ENCODE measurements around the gene THADA.

THADA gene

GRCh38 chr2:43333101-43333655, 262.7 kb downstream of the THADA start:
- no peak overlapping the region for H3K9ac ChIP-seq (ENCODE audit: low read length)
- no peak overlapping the region for H3K4me3 ChIP-seq (ENCODE audit: low read depth, low read length)

GRCh38 chr2:43332653-43333052, 263.2 kb downstream of the THADA start:
- Histone ChIP-seq H3K9ac (ENCODE audit: low read length) (no peak overlapping the region), H3K27ac (ENCODE audit: low read depth, low read length) (no peak overlapping the region), H3K9me3 (ENCODE audit: control insufficient read depth, insufficient read depth, low read depth, low read length) (no peaks in the 10 kb centered on the region), H3K4me1 (ENCODE audit: control insufficient read depth, insufficient read depth, low read length) (peaks cover 15% of the 10 kb centered on the region; the same call in 1 of the 2 replicates), H3K27me3 (ENCODE audit: control insufficient read depth, insufficient read depth, low read length) (no peaks in the 10 kb centered on the region), H3K36me3 (ENCODE audit: control insufficient read depth, insufficient read depth, low read length) (no peaks in the 10 kb centered on the region), H3K4me3 (ENCODE audit: low read depth, low read length) (no peak overlapping the region)

More at GRCh38 chr2:43333101-43333655, 262.7 kb downstream of the THADA start:
- no peaks in the 10 kb centered on the region for H3K36me3 ChIP-seq (ENCODE audit: control insufficient read depth, insufficient read depth, low read length)
- H3K4me1 ChIP-seq (ENCODE audit: control insufficient read depth, insufficient read depth, low read length): peaks cover 15% of the 10 kb centered on the region; the same call in 1 of the 2 replicates
- no peak overlapping the region for H3K27ac ChIP-seq (ENCODE audit: low read depth, low read length)
- H3K27me3 ChIP-seq (ENCODE audit: control insufficient read depth, insufficient read depth, low read length): no peaks in the 10 kb centered on the region
- H3K9me3 ChIP-seq (ENCODE audit: control insufficient read depth, insufficient read depth, low read depth, low read length): no peaks in the 10 kb centered on the region

DNA sequence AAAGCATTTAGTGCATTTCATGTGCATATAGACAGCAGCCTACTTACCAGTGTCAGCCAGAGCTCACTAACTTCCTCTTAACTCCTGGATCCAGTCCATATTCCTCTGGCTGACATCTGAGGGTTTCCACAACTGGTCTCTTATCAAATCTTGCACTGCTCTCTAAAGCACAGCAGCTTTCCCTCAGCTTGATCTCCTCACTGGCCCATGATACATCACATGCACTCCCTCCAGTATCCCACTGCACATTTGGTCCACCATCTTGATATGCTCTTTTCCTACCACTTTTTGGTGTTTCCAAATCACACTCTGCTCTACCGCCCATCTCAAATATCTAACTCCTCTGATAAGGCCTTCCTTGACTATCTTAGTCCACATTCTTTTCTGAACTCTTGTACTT, 264.4 kb downstream of the THADA start:
- Histone ChIP-seq H3K9ac (ENCODE audit: low read length) (no peak overlapping the region), H3K36me3 (ENCODE audit: control insufficient read depth, insufficient read depth, low read length) (no peaks in the 10 kb centered on the region), H3K27ac (ENCODE audit: low read depth, low read length) (no peak overlapping the region), H3K27me3 (ENCODE audit: control insufficient read depth, insufficient read depth, low read length) (no peaks in the 10 kb centered on the region), H3K4me1 (ENCODE audit: control insufficient read depth, insufficient read depth, low read length) (peaks cover 15% of the 10 kb centered on the region; the same call in 1 of the 2 replicates), H3K4me3 (ENCODE audit: low read depth, low read length) (no peak overlapping the region), H3K9me3 (ENCODE audit: control insufficient read depth, insufficient read depth, low read depth, low read length) (no peaks in the 10 kb centered on the region)

DNA sequence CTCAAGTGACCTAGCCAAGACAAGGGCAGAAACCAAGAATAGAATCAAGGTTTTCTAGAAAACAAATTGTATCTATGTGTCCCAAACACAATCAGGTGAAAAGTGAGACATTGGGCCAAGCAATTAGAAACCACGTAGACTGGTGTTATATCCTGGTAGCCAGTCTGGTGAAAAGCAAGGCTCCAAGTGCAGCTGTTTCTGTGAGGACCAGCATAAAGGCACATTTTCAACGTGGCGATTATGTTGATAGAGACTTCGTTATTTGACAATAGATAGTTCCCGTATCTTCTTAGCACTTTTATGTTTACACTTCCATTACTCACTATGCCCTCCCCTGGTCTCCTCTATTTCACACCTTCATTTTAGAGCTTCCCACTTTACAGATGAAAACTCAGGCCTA, 266.2 kb downstream of the THADA start:
- no peaks in the 10 kb centered on the region for H3K9me3 ChIP-seq (ENCODE audit: control insufficient read depth, insufficient read depth, low read depth, low read length)
- H3K27ac ChIP-seq (ENCODE audit: low read depth, low read length): no peak overlapping the region
- no peak overlapping the region for H3K9ac ChIP-seq (ENCODE audit: low read length)
- H3K4me1 ChIP-seq (ENCODE audit: control insufficient read depth, insufficient read depth, low read length): peaks cover 15% of the 10 kb centered on the region; the same call in 1 of the 2 replicates
- H3K36me3 ChIP-seq (ENCODE audit: control insufficient read depth, insufficient read depth, low read length): no peaks in the 10 kb centered on the region
- no peaks in the 10 kb centered on the region for H3K27me3 ChIP-seq (ENCODE audit: control insufficient read depth, insufficient read depth, low read length)
- no peak overlapping the region for H3K4me3 ChIP-seq (ENCODE audit: low read depth, low read length)

DNA sequence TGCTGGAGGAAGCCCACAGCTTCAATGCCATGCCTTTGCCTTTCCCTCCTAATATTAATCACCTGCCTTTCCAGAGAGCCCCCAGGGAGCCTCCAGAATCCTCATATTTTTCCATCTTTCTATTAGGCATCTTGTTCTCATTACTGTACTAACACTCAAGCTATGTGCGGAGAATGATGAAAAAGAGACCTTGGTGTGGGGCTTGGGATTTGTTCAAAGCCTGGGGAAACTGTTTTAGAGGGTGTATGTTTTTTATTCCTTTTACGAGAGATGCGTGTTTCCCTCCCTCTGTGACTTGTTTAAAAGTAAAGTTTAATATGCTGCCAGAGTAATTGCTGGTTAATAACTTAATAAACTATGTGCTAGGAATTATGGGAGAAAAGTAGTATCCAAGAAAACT, 267.0 kb downstream of the THADA start:
- Histone ChIP-seq H3K4me3 (ENCODE audit: low read depth, low read length) (no peak overlapping the region), H3K9me3 (ENCODE audit: control insufficient read depth, insufficient read depth, low read depth, low read length) (no peaks in the 10 kb centered on the region), H3K9ac (ENCODE audit: low read length) (no peak overlapping the region), H3K4me1 (ENCODE audit: control insufficient read depth, insufficient read depth, low read length) (peaks cover 12% of the 10 kb centered on the region; the same call in 1 of the 2 replicates), H3K27ac (ENCODE audit: low read depth, low read length) (no peak overlapping the region), H3K36me3 (ENCODE audit: control insufficient read depth, insufficient read depth, low read length) (no peaks in the 10 kb centered on the region), H3K27me3 (ENCODE audit: control insufficient read depth, insufficient read depth, low read length) (no peaks in the 10 kb centered on the region)

DNA sequence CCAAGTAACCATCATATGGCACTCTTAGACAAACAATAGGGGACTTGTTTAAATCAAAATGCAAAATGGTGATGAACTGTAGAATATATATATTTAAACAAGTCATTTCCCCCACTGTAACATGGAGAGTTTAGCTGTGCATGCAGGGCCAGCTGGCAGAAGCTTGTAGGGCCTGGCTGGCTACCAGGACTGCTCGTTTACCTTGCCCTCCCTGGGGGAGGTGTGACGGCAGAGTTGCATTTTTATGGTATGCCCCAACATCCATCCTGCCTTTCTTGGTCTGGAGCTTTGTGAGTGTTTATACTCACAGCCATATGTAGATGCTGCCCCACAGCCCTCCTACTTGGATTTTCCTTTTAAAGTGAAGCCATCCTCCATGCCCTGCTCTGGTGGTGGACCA, 267.7 kb downstream of the THADA start:
- no peaks in the 10 kb centered on the region for H3K9me3 ChIP-seq (ENCODE audit: control insufficient read depth, insufficient read depth, low read depth, low read length)
- no peaks in the 10 kb centered on the region for H3K36me3 ChIP-seq (ENCODE audit: control insufficient read depth, insufficient read depth, low read length)
- H3K4me1 ChIP-seq (ENCODE audit: control insufficient read depth, insufficient read depth, low read length): peaks cover 8% of the 10 kb centered on the region; the same call in 1 of the 2 replicates
- H3K4me3 ChIP-seq (ENCODE audit: low read depth, low read length): no peak overlapping the region
- H3K9ac ChIP-seq (ENCODE audit: low read length): no peak overlapping the region
- no peaks in the 10 kb centered on the region for H3K27me3 ChIP-seq (ENCODE audit: control insufficient read depth, insufficient read depth, low read length)
- no peak overlapping the region for H3K27ac ChIP-seq (ENCODE audit: low read depth, low read length)

DNA sequence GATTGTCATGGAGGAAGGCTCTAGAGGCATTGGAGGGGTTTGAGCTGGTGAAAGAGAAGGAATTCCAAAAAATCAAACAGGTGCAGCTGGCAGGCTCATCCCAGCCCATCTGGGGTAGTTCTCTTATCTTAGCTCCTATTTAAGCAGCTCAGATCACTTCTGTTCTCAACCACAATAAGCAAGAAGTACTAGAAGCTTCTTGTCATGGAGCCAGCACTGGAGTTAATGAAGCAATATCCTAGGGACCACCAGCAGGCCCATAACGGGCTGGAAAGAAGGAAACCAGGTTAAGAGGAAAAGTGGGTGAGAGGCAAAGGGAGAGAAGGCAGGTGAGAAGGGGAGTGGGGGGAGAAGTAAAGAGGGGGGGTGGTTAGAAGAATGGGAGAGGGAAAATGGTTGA, 268.7 kb downstream of the THADA start:
- H3K27ac ChIP-seq (ENCODE audit: low read depth, low read length): no peak overlapping the region
- H3K36me3 ChIP-seq (ENCODE audit: control insufficient read depth, insufficient read depth, low read length): no peaks in the 10 kb centered on the region
- no peaks in the 10 kb centered on the region for H3K27me3 ChIP-seq (ENCODE audit: control insufficient read depth, insufficient read depth, low read length)
- no peaks in the 10 kb centered on the region for H3K9me3 ChIP-seq (ENCODE audit: control insufficient read depth, insufficient read depth, low read depth, low read length)
- H3K4me3 ChIP-seq (ENCODE audit: low read depth, low read length): no peak overlapping the region
- H3K9ac ChIP-seq (ENCODE audit: low read length): no peak overlapping the region
- peaks cover 8% of the 10 kb centered on the region; the same call in 1 of the 2 replicates for H3K4me1 ChIP-seq (ENCODE audit: control insufficient read depth, insufficient read depth, low read length)

- Histone ChIP-seq H3K27ac (ENCODE audit: low read depth, low read length) (no peak overlapping the region), H3K4me1 (ENCODE audit: control insufficient read depth, insufficient read depth, low read length) (peaks cover 8% of the 10 kb centered on the region; the same call in 1 of the 2 replicates), H3K9me3 (ENCODE audit: control insufficient read depth, insufficient read depth, low read depth, low read length) (no peaks in the 10 kb centered on the region), H3K4me3 (ENCODE audit: low read depth, low read length) (no peak overlapping the region), H3K36me3 (ENCODE audit: control insufficient read depth, insufficient read depth, low read length) (0 out of 2 replicates have a peak, but pooled peaks cover 4% of the 10 kb centered on the region), H3K9ac (ENCODE audit: low read length) (no peak overlapping the region), H3K27me3 (ENCODE audit: control insufficient read depth, insufficient read depth, low read length) (no peaks in the 10 kb centered on the region)
Observed at GRCh38 chr2:43326101-43326825, 269.6 kb downstream of the THADA start.

- H3K36me3 ChIP-seq (ENCODE audit: control insufficient read depth, insufficient read depth, low read length): 0 out of 2 replicates have a peak, but pooled peaks cover 4% of the 10 kb centered on the region
- peaks cover 3% of the 10 kb centered on the region; the same call in 1 of the 2 replicates for H3K4me1 ChIP-seq (ENCODE audit: control insufficient read depth, insufficient read depth, low read length)
- H3K9me3 ChIP-seq (ENCODE audit: control insufficient read depth, insufficient read depth, low read depth, low read length): no peaks in the 10 kb centered on the region
- H3K27me3 ChIP-seq (ENCODE audit: control insufficient read depth, insufficient read depth, low read length): no peaks in the 10 kb centered on the region
- H3K9ac ChIP-seq (ENCODE audit: low read length): no peak overlapping the region
- H3K4me3 ChIP-seq (ENCODE audit: low read depth, low read length): no peak overlapping the region
- H3K27ac ChIP-seq (ENCODE audit: low read depth, low read length): no peak overlapping the region
Observed at GRCh38 chr2:43325107-43325811, 270.6 kb downstream of the THADA start.

GRCh38 chr2:43324259-43325106, 271.4 kb downstream of the THADA start:
- Histone ChIP-seq H3K9ac (ENCODE audit: low read length) (no peak overlapping the region), H3K4me3 (ENCODE audit: low read depth, low read length) (no peak overlapping the region), H3K27ac (ENCODE audit: low read depth, low read length) (no peak overlapping the region), H3K36me3 (ENCODE audit: control insufficient read depth, insufficient read depth, low read length) (0 out of 2 replicates have a peak, but pooled peaks cover 4% of the 10 kb centered on the region), H3K4me1 (ENCODE audit: control insufficient read depth, insufficient read depth, low read length) (no peaks in the 10 kb centered on the region), H3K27me3 (ENCODE audit: control insufficient read depth, insufficient read depth, low read length) (no peaks in the 10 kb centered on the region), H3K9me3 (ENCODE audit: control insufficient read depth, insufficient read depth, low read depth, low read length) (no peaks in the 10 kb centered on the region)
